ENCODE results near the gene ACOT7.
"Not testable (repeated sequence)": the region's sequence is repeated elsewhere in the genome, so short reads cannot be mapped to it uniquely, and the experiment has no call there.

- not testable (repeated sequence) for TF ChIP-seq CTCF (conservative IDR thresholded peaks at IDR 0.05; ENCODE audit: low read depth, low read length); EZH2phosphoT487 (IDR thresholded peaks at IDR 0.05; ENCODE audit: borderline replicate concordance, low read length); EZH2 (IDR thresholded peaks at IDR 0.05; ENCODE audit: low read length, unreplicated experiment)
Observed at GRCh38 chr1:6436277-6436676, 42.7 kb upstream of the ACOT7 start.

All from PC-3 (cell line).